HG03565 (cell line): ENCODE results near the gene MYO5B.

Source experiments
- ATAC-seq: cut with Tn5 transposase; IDR thresholded peaks from one replicate; pipeline ENCODE4 v1.9.1; 2021; ENCODE audit warnings: mild to moderate bottlenecking, moderate library complexity; ENCODE audit not compliant: unreplicated experiment

The MYO5B gene

DNA sequence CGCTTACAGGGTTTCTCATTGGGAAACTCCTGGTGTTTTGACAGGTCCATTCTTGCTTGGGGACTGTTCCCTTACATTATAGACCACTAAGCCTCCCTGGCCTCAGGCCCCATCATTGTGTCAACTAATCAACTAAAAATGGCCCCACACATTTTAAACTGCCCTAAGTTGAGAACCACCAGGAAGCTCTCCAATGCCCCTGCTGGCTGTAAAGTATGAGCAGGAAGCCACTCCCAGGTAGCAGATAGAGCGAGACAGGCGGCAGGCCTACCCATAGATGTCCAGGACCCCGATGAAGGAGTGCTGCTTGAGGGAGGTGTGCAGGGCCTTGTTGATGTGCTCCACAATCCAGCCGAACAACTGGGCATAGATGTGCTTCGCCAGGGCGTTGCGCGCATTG is 220.9 kb downstream of the MYO5B start:
- ATAC-seq: no peak

DNA sequence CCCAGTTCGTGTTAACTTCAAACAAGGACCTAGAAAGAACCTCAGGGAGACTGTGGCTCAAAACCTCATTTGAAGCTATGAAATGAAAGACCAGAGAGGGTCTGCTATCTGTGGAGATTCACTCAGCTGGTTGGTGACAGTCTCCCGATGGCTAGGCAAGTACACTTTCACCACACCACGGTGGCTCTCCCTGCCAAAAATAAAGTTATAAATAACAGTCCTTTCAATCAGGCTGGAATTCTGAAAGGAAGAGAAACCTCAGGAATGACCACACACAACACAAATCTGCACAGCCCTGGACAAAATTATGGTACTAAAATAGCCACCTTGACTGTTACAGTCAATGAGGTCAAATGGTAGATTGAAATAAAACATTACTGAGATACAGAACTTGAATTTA is 221.4 kb downstream of the MYO5B start:
- no peak for ATAC-seq

DNA sequence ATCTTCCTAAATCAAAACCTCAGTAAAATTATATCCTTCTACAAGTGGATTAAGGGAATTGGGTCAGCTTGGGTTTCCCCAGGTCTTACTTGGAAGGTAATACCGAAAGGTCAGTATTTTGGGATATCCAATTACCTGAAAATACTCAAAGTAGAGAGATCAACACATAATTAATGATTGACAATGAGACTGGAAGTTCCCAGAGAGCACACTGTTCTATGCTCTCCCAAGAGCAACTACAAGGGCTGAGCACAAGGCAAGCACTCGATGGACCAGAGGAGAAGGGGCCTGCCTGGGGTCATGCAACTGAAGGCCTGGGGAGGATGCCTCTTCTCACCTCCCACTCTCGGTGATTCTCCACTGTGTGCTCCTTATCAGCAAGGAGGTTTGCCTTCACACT is 222.4 kb downstream of the MYO5B start:
- ATAC-seq: no peak

DNA sequence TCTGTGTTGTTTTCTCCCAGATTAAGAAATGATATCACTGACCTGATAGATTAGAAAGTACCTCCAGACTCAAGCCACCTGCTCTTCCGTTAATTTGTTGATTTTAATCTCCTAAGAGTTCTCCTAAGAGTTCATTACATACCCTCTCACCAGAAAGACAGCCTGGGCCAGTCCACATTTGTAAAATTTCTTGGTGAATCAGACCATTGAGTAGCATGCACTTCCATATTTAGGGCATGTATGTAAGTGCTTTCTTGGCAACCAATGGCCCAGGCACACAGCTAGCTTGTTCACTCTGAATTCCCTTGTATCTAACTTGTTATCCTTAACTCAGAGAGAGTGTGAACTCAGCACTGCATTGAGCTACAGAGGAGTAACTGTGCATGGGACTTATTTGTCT is 223.5 kb downstream of the MYO5B start:
- ATAC-seq: no peak

DNA sequence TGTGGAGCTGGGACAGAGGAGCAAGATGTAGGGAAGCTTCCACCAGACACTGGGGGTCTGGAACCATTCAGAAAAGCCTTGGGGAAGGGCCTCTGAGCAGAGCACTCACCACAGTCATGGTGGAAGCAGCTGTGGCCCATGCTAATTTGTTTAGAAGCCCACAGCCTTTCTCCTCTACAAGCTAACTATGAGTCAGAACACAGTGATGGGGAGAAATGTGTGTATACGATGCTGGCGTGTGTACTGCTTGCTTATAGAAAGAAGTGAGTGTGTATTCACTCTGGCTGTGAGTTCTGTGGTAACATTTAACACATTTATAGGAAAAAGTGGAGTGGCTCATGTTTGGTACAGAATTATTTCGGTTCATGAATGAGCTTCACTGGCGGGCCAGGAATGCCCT is 224.6 kb downstream of the MYO5B start:
- ATAC-seq: peak; percentile 53

- ATAC-seq: no peak
Observed at GRCh38 chr18:49968644-49969309, 226.2 kb downstream of the MYO5B start.

DNA sequence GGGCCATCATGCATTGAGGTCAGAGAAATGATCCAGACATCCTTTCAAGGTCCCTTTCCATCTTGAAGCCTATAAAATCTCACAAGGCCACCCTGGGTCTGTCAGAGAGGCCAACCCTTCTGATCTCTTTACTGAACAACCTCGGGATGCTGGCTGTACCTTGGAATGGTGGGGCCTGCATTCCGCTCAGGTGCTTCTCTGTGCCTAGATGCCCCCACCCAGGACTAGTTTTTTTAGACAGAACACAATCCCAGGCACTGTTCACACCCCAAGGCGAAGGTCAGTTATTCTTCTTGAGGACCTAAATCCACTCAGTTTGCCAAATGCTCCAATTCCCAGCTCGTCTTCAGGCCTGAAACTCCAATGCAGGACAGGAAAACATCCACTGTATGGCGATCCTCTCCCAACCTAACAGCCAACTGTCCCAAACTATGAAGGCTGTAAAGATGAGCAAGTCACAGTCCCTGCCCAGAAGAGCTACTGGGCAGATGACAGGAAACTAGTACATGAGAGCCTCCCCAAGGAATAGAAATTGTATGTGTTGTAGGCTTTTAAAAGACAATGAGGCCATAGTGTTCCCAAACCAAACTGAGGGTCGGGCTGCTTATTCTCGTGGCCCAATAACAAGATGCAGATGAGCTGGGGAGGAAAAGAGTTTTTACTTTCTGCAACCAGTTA is 227.2 kb downstream of the MYO5B start:
- no peak for ATAC-seq

- peak; percentile 36 for ATAC-seq
Observed at GRCh38 chr18:49967171-49967570, 227.8 kb downstream of the MYO5B start.

- ATAC-seq: no peak
Observed at GRCh38 chr18:49966090-49966489, 228.9 kb downstream of the MYO5B start.

- no peak for ATAC-seq
Observed at GRCh38 chr18:49963217-49963616, 231.7 kb downstream of the MYO5B start.

- ATAC-seq: no peak
Observed at GRCh38 chr18:49961271-49961670, 233.7 kb downstream of the MYO5B start.

GRCh38 chr18:49960376-49960775 is 234.6 kb downstream of the MYO5B start:
- ATAC-seq: no peak

DNA sequence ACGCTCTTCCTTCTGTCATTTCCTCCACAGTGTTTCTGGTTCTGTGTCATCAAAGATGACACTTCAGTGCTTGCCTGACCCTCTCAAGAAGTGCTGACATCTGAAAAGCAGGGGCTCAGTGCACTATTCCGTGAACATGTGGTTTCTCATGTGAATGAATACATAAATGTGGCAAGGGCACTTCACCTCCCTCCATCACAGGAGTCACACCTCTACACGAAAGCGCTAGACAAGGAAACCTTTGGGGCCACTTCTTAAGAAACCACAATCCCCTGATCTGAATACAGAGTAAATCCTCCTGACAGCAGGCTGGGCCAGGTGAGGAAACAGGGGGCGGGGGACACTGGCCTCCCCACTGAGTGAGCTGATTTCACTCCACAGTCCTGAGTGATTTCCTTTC is 235.8 kb downstream of the MYO5B start:
- ATAC-seq: peak; percentile 46

GRCh38 chr18:49955263-49955662 is 239.7 kb downstream of the MYO5B start:
- ATAC-seq: no peak

DNA sequence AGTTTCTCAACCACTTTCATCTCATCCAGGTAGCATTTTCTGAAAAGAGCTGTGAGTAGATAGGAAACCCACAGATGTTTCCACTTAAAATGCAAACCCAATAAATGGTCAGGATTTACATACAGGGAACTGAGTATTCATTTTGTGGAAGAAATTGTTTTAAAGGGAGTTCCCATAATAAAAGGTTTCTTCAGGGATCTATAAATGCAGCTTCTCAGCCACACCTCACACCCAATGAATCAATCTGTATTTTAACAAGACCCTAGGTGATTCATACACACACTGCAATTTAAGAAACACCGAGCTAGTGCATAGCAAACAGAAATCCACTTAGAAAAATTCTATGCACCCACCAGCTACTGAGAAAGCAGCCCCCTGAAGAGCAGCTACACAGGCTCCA is 241.6 kb downstream of the MYO5B start:
- no peak for ATAC-seq

- no peak for ATAC-seq
Observed at GRCh38 chr18:49949951-49950395, 245.0 kb downstream of the MYO5B start.

- ATAC-seq: no peak
Observed at GRCh38 chr18:49948975-49949374, 246.0 kb downstream of the MYO5B start.

DNA sequence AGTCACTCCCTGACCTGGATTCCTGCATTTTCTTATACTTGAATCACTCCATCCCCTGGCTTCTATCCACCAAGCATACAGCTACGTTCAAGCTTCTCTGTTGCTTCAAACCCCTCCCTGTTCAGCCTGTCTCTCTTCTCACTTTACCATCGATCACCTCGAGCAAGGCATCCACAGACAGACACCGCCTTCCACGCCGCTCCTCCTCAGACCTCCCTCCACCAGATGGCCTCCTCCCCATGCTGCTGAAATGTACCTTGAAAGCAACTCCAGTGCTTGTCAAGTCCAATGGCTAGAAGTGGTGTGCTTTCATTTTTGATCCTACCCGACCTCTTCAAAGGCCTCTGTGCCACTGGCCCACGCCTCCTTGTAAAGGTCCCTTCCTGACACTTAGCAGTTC is 250.3 kb downstream of the MYO5B start:
- no peak for ATAC-seq

DNA sequence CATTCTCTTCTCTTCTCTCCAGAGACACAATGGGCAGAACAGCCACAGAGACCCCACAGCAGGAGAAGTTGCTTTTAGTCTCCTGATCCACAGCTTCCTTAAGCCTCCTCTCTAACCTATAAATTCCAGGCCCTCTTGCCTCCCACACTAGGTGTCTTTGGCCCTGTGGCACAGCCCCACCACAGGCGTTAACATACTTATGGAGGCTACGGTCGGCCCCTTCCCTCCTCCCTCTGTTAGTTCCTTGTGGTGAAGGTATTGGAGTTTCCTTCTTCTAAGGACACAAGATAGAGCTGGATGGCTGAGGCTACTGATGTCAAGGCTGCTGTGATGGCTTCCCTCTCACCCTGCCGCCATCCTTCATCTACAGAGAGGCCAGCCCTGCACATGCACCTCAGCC is 258.1 kb downstream of the MYO5B start:
- no peak for ATAC-seq

- no peak for ATAC-seq
Observed at GRCh38 chr18:49935215-49935614, 259.7 kb downstream of the MYO5B start.

GRCh38 chr18:49934457-49934856 is 260.5 kb downstream of the MYO5B start:
- no peak for ATAC-seq

GRCh38 chr18:49933530-49934128 is 261.3 kb downstream of the MYO5B start:
- no peak for ATAC-seq
